Hepatocyte (in vitro differentiated cells): ENCODE measurements around the gene CKAP5. TPM values are rescaled to one million over a fixed set of nuclear protein-coding genes. Genes with fewer than 3 reads are reported as not detected.

Experiments used
- DNase-seq: peaks from one replicate; pipeline ENCODE4 v3.0.0-alpha.2; 2016; ENCODE audit warnings: low spot score
- H2AFZ ChIP-seq: fragments of 200-600 bp; sonication (generic); 2 replicates; pipeline ENCODE4 v1.6.0; 2016; ENCODE audit warnings: antibody characterized with exemption, mild to moderate bottlenecking
- H3K27ac ChIP-seq: fragments of 200-600 bp; sonication (generic); 2 replicates; pipeline ENCODE4 v1.5.1; 2016; ENCODE audit warnings: mild to moderate bottlenecking
- H3K27me3 ChIP-seq: fragments of 200-600 bp; sonication (generic); 2 replicates; pipeline ENCODE4 v1.6.1; 2016
- H3K36me3 ChIP-seq: fragments of 200-600 bp; sonication (generic); replicated peaks from 2 replicates; pipeline ENCODE4 v1.5.1; 2016; ENCODE audit warnings: low read depth; ENCODE audit not compliant: insufficient read depth
- H3K4me1 ChIP-seq: fragments of 200-600 bp; sonication (generic); 2 replicates; pipeline ENCODE4 v1.5.1; 2016; ENCODE audit warnings: mild to moderate bottlenecking, moderate library complexity; ENCODE audit not compliant: insufficient read depth
- H3K4me2 ChIP-seq: fragments of 200-600 bp; sonication (generic); 2 replicates; pipeline ENCODE4 v1.6.0; 2016
- H3K4me3 ChIP-seq: fragments of 200-600 bp; sonication (generic); 2 replicates; pipeline ENCODE4 v1.5.1; 2016; ENCODE audit warnings: mild to moderate bottlenecking
- H3K79me2 ChIP-seq: fragments of 200-600 bp; sonication (generic); 2 replicates; pipeline ENCODE4 v1.6.0; 2017; ENCODE audit warnings: mild to moderate bottlenecking
- H3K9me2 ChIP-seq: fragments of 200-600 bp; sonication (generic); replicated peaks from 2 replicates; pipeline ENCODE4 v1.6.0; 2017; ENCODE audit warnings: mild to moderate bottlenecking; ENCODE audit not compliant: insufficient read depth
- H3K9me3 ChIP-seq: fragments of 200-600 bp; sonication (generic); 2 replicates; pipeline ENCODE4 v1.5.1; 2016; ENCODE audit warnings: low read depth, mild to moderate bottlenecking
- H4K20me1 ChIP-seq: fragments of 200-600 bp; sonication (generic); 2 replicates; pipeline ENCODE4 v1.6.0; 2016; ENCODE audit warnings: mild to moderate bottlenecking; ENCODE audit not compliant: insufficient read depth, poor library complexity, severe bottlenecking
- EZH2 ChIP-seq: fragments of 200-600 bp; sonication (generic); IDR thresholded peaks from 2 replicates; pipeline ENCODE4 v1.6.1; 2016; ENCODE audit warnings: antibody characterized with exemption, mild to moderate bottlenecking, borderline replicate concordance
- EZH2phosphoT487 ChIP-seq: fragments of 200-600 bp; sonication (generic); IDR thresholded peaks from one replicate; pipeline ENCODE4 v1.6.1; 2018; ENCODE audit warnings: antibody characterized with exemption, mild to moderate bottlenecking, low read depth, moderate library complexity; ENCODE audit not compliant: unreplicated experiment, severe bottlenecking
- WGBS: methylation state at CpG from one replicate; pipeline ENCODE4 v1.1.6; 2016; ENCODE audit warnings: low lambda C conversion rate; ENCODE audit errors: missing lambda C conversion rate; 5-methylcytosine and 5-hydroxymethylcytosine counted together
- polyA plus RNA-seq: library from polyadenylated mRNA; unstranded; fragments of >200 nt; fragmentation: Nextera tagmentation; extraction: Ambion mirVana; gene quantifications from 2 replicates; pipeline ENCODE4 v1.2.1, GENCODE V29; 2016
- total RNA-seq: library from RNA; depleted of rRNA; stranded (reverse); fragments of >200 nt; gene quantifications from 2 replicates; pipeline ENCODE4 v1.2.3, GENCODE V29; 2014
- TF ChIP-seq, protein P1 (sequence below): fragments of 200-600 bp; sonication (generic); IDR thresholded peaks from 2 replicates; pipeline ENCODE4 v1.5.1; 2016; ENCODE audit warnings: antibody characterized with exemption, mild to moderate bottlenecking; ENCODE audit not compliant: poor library complexity

Gene CKAP5
- total and polyA plus RNA-seq, 2 experiments from 2014 or later: 23.7 to 53.3 TPM

DNA sequence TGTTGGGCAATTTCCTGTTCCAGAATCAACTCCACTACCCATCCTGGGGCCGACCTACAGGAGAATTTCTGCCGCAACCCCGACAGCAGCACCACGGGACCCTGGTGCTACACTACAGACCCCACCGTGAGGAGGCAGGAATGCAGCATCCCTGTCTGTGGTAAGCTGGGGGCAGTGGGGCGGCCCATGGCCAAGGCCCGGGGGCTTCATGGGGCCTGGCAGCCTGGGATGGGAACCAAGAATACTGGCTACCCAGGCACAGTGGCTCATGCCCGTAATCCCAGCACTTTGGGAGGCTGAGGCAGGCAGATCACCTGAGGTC lies 122.8 kb downstream of the CKAP5 start:
- H3K9me2 ChIP-seq: no peaks in the 10 kb centered on the region
- H4K20me1 ChIP-seq: no peaks in the 10 kb centered on the region
- no peak overlapping the region for H3K4me3 ChIP-seq
- no peaks in the 10 kb centered on the region for H3K9me3 ChIP-seq
- no peaks in the 10 kb centered on the region for H3K27me3 ChIP-seq
- 85% methylated on average over 8 of the region's 8 CpGs for WGBS
- TF ChIP-seq EZH2phosphoT487 (no peak), EZH2 (no peak)
- TF ChIP-seq, protein P1, sequence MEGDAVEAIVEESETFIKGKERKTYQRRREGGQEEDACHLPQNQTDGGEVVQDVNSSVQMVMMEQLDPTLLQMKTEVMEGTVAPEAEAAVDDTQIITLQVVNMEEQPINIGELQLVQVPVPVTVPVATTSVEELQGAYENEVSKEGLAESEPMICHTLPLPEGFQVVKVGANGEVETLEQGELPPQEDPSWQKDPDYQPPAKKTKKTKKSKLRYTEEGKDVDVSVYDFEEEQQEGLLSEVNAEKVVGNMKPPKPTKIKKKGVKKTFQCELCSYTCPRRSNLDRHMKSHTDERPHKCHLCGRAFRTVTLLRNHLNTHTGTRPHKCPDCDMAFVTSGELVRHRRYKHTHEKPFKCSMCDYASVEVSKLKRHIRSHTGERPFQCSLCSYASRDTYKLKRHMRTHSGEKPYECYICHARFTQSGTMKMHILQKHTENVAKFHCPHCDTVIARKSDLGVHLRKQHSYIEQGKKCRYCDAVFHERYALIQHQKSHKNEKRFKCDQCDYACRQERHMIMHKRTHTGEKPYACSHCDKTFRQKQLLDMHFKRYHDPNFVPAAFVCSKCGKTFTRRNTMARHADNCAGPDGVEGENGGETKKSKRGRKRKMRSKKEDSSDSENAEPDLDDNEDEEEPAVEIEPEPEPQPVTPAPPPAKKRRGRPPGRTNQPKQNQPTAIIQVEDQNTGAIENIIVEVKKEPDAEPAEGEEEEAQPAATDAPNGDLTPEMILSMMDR: no peak
- H3K4me1 ChIP-seq: no peaks in the 10 kb centered on the region
- H3K36me3 ChIP-seq: no peaks in the 10 kb centered on the region
- H3K27ac ChIP-seq: no peak overlapping the region
- H3K79me2 ChIP-seq: no peaks in the 10 kb centered on the region
- no peak overlapping the region for H2AFZ ChIP-seq
- no peak overlapping the region for H3K4me2 ChIP-seq
- DNase-seq: no peak

DNA sequence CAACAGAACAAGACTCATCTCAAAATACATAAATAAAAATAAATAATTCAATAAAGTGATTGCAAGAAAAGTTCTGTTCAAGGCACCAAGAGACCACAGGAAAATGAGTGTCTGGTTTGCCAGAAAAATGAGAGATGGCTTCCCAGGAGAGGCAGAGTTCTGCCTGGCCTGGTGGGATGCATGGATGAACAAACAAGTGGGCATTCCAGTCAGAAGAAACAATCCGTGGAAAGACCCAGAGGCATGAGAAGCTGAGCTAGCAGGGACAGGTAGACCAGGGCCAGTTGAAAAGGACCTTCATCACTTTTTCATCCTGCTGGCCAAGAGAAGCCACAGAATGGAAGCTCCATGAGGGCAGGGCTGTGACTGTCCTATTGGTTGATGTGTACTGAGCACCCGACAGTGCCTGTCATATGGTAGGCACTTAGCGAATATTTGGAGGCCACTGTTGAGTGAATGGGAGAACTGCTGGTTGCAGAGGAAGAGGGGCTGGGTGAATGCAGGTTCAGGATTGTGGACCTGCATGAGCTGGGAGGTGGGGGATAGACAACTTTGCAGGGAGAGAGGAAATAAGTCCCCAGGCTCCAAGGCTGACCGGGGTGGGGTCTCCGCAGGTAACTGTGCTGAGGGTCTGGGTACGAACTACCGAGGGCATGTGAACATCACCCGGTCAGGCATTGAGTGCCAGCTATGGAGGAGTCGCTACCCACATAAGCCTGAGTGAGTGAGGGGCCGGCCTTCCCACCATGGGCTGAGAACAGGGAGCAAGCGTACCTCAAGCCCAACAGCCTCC lies 123.3 kb downstream of the CKAP5 start:
- DNase-seq: no peak
- Histone ChIP-seq H3K79me2 (no peaks in the 10 kb centered on the region), H3K9me3 (no peaks in the 10 kb centered on the region), H3K9me2 (no peaks in the 10 kb centered on the region), H2AFZ (no peak overlapping the region), H3K4me3 (no peak overlapping the region), H3K27ac (no peak overlapping the region), H3K4me1 (no peaks in the 10 kb centered on the region), H3K4me2 (no peak overlapping the region), H4K20me1 (no peaks in the 10 kb centered on the region), H3K36me3 (no peaks in the 10 kb centered on the region), H3K27me3 (no peaks in the 10 kb centered on the region)
- WGBS: 95% methylated on average over 11 of the region's 11 CpGs
- TF ChIP-seq EZH2 (no peak), EZH2phosphoT487 (no peak)
- TF ChIP-seq, protein P1: no peak

DNA sequence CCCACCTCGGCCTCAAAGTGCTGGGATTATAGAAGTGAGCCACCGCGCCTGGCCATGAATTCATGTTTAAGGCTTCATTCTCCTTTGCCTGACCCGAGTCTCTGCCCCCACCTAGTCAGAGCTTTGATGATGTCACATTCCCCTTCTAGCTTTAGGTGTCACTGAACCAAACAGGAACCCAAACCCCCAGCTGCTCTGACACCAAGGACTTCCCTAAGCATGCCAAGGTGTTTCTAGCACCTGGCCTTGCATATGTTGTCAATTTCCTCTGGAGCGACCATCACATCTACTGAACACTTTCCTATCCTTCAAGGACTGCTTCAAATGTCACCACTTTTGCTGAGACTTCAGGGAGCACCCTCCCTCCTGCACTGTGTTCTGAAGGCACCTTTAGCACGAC lies 124.8 kb downstream of the CKAP5 start:
- Histone ChIP-seq H3K4me1 (no peaks in the 10 kb centered on the region), H2AFZ (no peak overlapping the region), H3K4me2 (no peak overlapping the region), H4K20me1 (no peaks in the 10 kb centered on the region), H3K36me3 (no peaks in the 10 kb centered on the region), H3K4me3 (no peak overlapping the region), H3K27me3 (no peaks in the 10 kb centered on the region), H3K79me2 (no peaks in the 10 kb centered on the region), H3K9me2 (no peaks in the 10 kb centered on the region), H3K27ac (no peak overlapping the region), H3K9me3 (no peaks in the 10 kb centered on the region)
- DNase-seq: no peak
- WGBS: 87% methylated on average over 6 of the region's 6 CpGs
- TF ChIP-seq, protein P1: no peak
- TF ChIP-seq EZH2: no peak
- TF ChIP-seq EZH2phosphoT487: no peak
